Upper lobe of left lung (tissue), 4 donors: ENCODE data around the gene PDE6A.

Source experiments
- EP300 ChIP-seq, 4 donors: sonication (generic); formaldehyde crosslinking; IDR thresholded peaks; one replicate each; pipeline ENCODE4 v1.5.1; 2017; ENCODE audit warnings: antibody characterized with exemption in 4 of 4, control low read depth in 2 of 4
- POLR2A ChIP-seq, 4 donors: fragments of 450-650 bp; IDR thresholded peaks; one replicate each; pipeline ENCODE4 v1.5.1; 2016 to 2017; ENCODE audit warnings: antibody characterized with exemption in 4 of 4, mild to moderate bottlenecking in 2 of 4
- POLR2AphosphoS5 ChIP-seq, 2 donors: sonication (generic); formaldehyde crosslinking; IDR thresholded peaks; one replicate each; pipeline ENCODE4 v1.5.1; 2017; ENCODE audit warnings: antibody characterized with exemption in 2 of 2
- TF ChIP-seq, protein P1 (sequence below), 6 experiments: fragments of 450-650 bp in 4 of 6; fragments of 200-600 bp in 2 of 6; sonication (generic) in 2 of 6; IDR thresholded peaks; one replicate each; pipeline ENCODE4 v1.5.1; 2016 to 2019; ENCODE audit warnings: antibody characterized with exemption in 6 of 6

DNA sequence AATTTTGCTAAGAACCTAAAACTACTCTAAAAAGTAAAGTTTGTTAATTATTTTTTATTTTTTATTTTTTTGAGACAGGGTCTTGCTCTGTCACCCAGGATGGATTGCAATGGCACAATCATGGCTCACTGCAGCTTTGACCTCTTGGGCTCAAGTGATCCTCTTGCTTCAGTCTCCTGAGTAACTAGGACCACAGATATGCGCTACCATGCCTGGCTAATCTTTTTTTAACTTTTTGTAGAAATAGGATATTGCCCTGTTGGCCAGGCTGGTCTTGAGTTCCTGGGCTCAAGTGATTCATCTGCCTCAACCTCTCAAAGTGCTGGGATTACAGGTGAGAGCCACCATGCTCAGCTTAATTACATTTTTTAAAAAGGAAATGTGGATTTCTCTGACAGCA is 45.8 kb downstream of the PDE6A start:
- TF ChIP-seq, protein P1, sequence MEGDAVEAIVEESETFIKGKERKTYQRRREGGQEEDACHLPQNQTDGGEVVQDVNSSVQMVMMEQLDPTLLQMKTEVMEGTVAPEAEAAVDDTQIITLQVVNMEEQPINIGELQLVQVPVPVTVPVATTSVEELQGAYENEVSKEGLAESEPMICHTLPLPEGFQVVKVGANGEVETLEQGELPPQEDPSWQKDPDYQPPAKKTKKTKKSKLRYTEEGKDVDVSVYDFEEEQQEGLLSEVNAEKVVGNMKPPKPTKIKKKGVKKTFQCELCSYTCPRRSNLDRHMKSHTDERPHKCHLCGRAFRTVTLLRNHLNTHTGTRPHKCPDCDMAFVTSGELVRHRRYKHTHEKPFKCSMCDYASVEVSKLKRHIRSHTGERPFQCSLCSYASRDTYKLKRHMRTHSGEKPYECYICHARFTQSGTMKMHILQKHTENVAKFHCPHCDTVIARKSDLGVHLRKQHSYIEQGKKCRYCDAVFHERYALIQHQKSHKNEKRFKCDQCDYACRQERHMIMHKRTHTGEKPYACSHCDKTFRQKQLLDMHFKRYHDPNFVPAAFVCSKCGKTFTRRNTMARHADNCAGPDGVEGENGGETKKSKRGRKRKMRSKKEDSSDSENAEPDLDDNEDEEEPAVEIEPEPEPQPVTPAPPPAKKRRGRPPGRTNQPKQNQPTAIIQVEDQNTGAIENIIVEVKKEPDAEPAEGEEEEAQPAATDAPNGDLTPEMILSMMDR (IDR thresholded peaks at IDR 0.05): no peak
- no peak for TF ChIP-seq POLR2A (IDR thresholded peaks at IDR 0.05)
- TF ChIP-seq EP300 (IDR thresholded peaks at IDR 0.05): no peak
- no peak for TF ChIP-seq POLR2AphosphoS5 (IDR thresholded peaks at IDR 0.05)
